IMR-90 (cell line): Measurements from ENCODE around the gene EFEMP2. TPM values are rescaled to one million over a fixed set of nuclear protein-coding genes. Genes with fewer than 3 reads are reported as not detected.

Experiments
- ATAC-seq: fragments of 200-7000 bp; cut with Tn5 transposase; 2 replicates; pipeline ENCODE4 v1.9.1; 2020; ENCODE audit warnings: low read depth, mild to moderate bottlenecking, moderate library complexity
- BruUV-seq: library from RNA; stranded (reverse); fragments of 400-500 nt; replicated peaks from 2 replicates; lab custom pipeline; 2021; lab: Mats Ljungman, UMichigan
- CTCF ChIA-PET: fragments of 300-600 bp; formaldehyde crosslinking; extraction: SDS; loops from one replicate; lab custom pipeline; 2021; ENCODE audit warnings: antibody characterized with exemption; lab: Yijun Ruan, JAX
- POLR2A ChIA-PET: fragments of 300-600 bp; sonication (Branson Sonifier 250); formaldehyde crosslinking; loops from one replicate; lab custom pipeline; 2022; ENCODE audit warnings: antibody characterized with exemption; ENCODE audit not compliant: unreplicated experiment; lab: Charles Lee
- DNase-seq: peaks from one replicate; pipeline ENCODE4 v3.0.0; 2013
- H2AFZ ChIP-seq: replicated peaks from 2 replicates; pipeline ENCODE3; 2013; ENCODE audit warnings: low read length, mild to moderate bottlenecking; ENCODE audit not compliant: poor library complexity
- H2AK5ac ChIP-seq: 2 replicates; pipeline ENCODE4 v1.6.1; 2013; ENCODE audit warnings: low read depth, low read length, inconsistent platforms
- H2AK9ac ChIP-seq: replicated peaks from 2 replicates; pipeline ENCODE3; 2013; ENCODE audit warnings: mild to moderate bottlenecking, low read depth, low read length, moderate library complexity; ENCODE audit not compliant: poor library complexity
- H2BK120ac ChIP-seq: 2 replicates; pipeline ENCODE4 v1.6.1; 2013; ENCODE audit warnings: low read depth, low read length, inconsistent platforms
- H2BK15ac ChIP-seq: 3 replicates; pipeline ENCODE4 v1.6.1; 2013; ENCODE audit warnings: low read depth, low read length, inconsistent platforms
- H2BK20ac ChIP-seq: 2 replicates; pipeline ENCODE4 v1.6.1; 2013; ENCODE audit warnings: low read depth, mild to moderate bottlenecking, inconsistent platforms, low read length, moderate library complexity
- H2BK5ac ChIP-seq: 2 replicates; pipeline ENCODE4 v1.6.1; 2013; ENCODE audit warnings: mild to moderate bottlenecking, low read depth, low read length, inconsistent platforms; ENCODE audit not compliant: poor library complexity, severe bottlenecking
- H3K14ac ChIP-seq: replicated peaks from 2 replicates; pipeline ENCODE4 v1.6.1; 2013; ENCODE audit warnings: low read depth, low read length, inconsistent platforms
- H3K18ac ChIP-seq: 2 replicates; pipeline ENCODE4 v1.6.1; 2013; ENCODE audit warnings: low read depth, low read length, control low read depth
- H3K23ac ChIP-seq: 2 replicates; pipeline ENCODE4 v1.6.1; 2013; ENCODE audit warnings: low read depth, low read length, inconsistent platforms
- H3K27ac ChIP-seq: 2 replicates; pipeline ENCODE4 v1.5.1; 2013; ENCODE audit warnings: mild to moderate bottlenecking, control low read depth, low read length; ENCODE audit not compliant: insufficient read depth
- H3K27me3 ChIP-seq: 2 replicates; pipeline ENCODE4 v1.6.1; 2013; ENCODE audit warnings: low read length; ENCODE audit not compliant: control insufficient read depth, insufficient read depth
- H3K36me3 ChIP-seq: 2 replicates; pipeline ENCODE4 v1.6.1; 2013; ENCODE audit warnings: low read length, mixed read lengths; ENCODE audit not compliant: control insufficient read depth, insufficient read depth
- H3K4ac ChIP-seq: 2 replicates; pipeline ENCODE4 v1.6.1; 2013; ENCODE audit warnings: low read depth, low read length, inconsistent platforms
- H3K4me1 ChIP-seq: 2 replicates; pipeline ENCODE4 v1.6.1; 2013; ENCODE audit warnings: low read length, mixed read lengths; ENCODE audit not compliant: control insufficient read depth, insufficient read depth
- H3K4me2 ChIP-seq: 2 replicates; pipeline ENCODE4 v1.6.1; 2013; ENCODE audit warnings: low read depth, mild to moderate bottlenecking, control low read depth, low read length, moderate library complexity
- H3K4me3 ChIP-seq: 2 replicates; pipeline ENCODE4 v1.5.1; 2013; ENCODE audit warnings: low read depth, mild to moderate bottlenecking, control low read depth, low read length, moderate library complexity; ENCODE audit not compliant: insufficient read depth
- H3K56ac ChIP-seq: 2 replicates; pipeline ENCODE4 v1.6.1; 2013; ENCODE audit warnings: low read length, inconsistent platforms; ENCODE audit not compliant: insufficient read depth; ENCODE audit errors: extremely low read depth
- H3K79me1 ChIP-seq, 2 experiments: 2 replicates each; pipeline ENCODE4 v1.6.1; 2013; ENCODE audit warnings: low read length in 2 of 2, inconsistent platforms in 1 of 2, low read depth in 1 of 2
- H3K9ac ChIP-seq: 2 replicates; pipeline ENCODE4 v1.6.1; 2013; ENCODE audit warnings: low read depth, low read length, control low read depth
- H3K9me1 ChIP-seq: 2 replicates; pipeline ENCODE4 v1.6.1; 2013; ENCODE audit warnings: low read length, inconsistent platforms; ENCODE audit not compliant: insufficient read depth
- H3K9me3 ChIP-seq: 2 replicates; pipeline ENCODE4 v1.6.1; 2013; ENCODE audit warnings: low read length; ENCODE audit not compliant: control insufficient read depth, insufficient read depth
- H4K20me1 ChIP-seq: 2 replicates; pipeline ENCODE4 v1.6.1; 2013; ENCODE audit warnings: low read length, inconsistent platforms; ENCODE audit not compliant: insufficient read depth
- H4K5ac ChIP-seq: 2 replicates; pipeline ENCODE4 v1.6.1; 2013; ENCODE audit warnings: mild to moderate bottlenecking, low read depth, low read length, control low read depth
- H4K8ac ChIP-seq, 2 experiments: 2 replicates each; pipeline ENCODE4 v1.6.1; 2013; ENCODE audit warnings: low read depth in 2 of 2, low read length in 2 of 2, control low read depth in 1 of 2, inconsistent platforms in 1 of 2
- H4K91ac ChIP-seq: 2 replicates; pipeline ENCODE4 v1.6.1; 2013; ENCODE audit warnings: low read depth, low read length, inconsistent platforms; ENCODE audit not compliant: insufficient read depth
- BHLHE40 ChIP-seq: fragments of 150-350 bp; IDR thresholded peaks from 2 replicates; pipeline ENCODE4 v1.6.1; 2016; ENCODE audit warnings: mild to moderate bottlenecking, low read depth, low read length
- CEBPB ChIP-seq: IDR thresholded peaks from 2 replicates; pipeline ENCODE4 v1.6.1; 2012; ENCODE audit warnings: low read depth, low read length, improper control_type of control experiment
- CHD1 ChIP-seq: IDR thresholded peaks from 2 replicates; pipeline ENCODE4 v1.6.1; 2012; ENCODE audit warnings: low read depth, low read length, improper control_type of control experiment
- CTCF ChIP-seq: conservative IDR thresholded peaks from 2 replicates; pipeline ENCODE4 v1.5.1; 2012; ENCODE audit warnings: mild to moderate bottlenecking, low read depth, low read length, improper control_type of control experiment
- FOS ChIP-seq: fragments of 150-350 bp; IDR thresholded peaks from 2 replicates; pipeline ENCODE4 v1.6.1; 2016; ENCODE audit warnings: low read depth, low read length
- MAFK ChIP-seq: IDR thresholded peaks from 2 replicates; pipeline ENCODE4 v1.6.1; 2012; ENCODE audit warnings: low read depth, low read length, improper control_type of control experiment
- MAZ ChIP-seq: IDR thresholded peaks from 2 replicates; pipeline ENCODE4 v1.6.1; 2012; ENCODE audit warnings: low read depth, mild to moderate bottlenecking, low read length, improper control_type of control experiment, moderate library complexity, borderline replicate concordance
- MXI1 ChIP-seq: IDR thresholded peaks from 2 replicates; pipeline ENCODE4 v1.6.1; 2012; ENCODE audit warnings: low read depth, mild to moderate bottlenecking, low read length, moderate library complexity, borderline replicate concordance
- NFE2L2 ChIP-seq: fragments of 150-350 bp; IDR thresholded peaks from 2 replicates; pipeline ENCODE4 v1.6.1; 2016; ENCODE audit warnings: low read depth, mild to moderate bottlenecking, low read length
- POLR2A ChIP-seq: IDR thresholded peaks from 2 replicates; pipeline ENCODE4 v1.6.1; 2012; ENCODE audit warnings: mild to moderate bottlenecking, low read depth, low read length
- RAD21 ChIP-seq: IDR thresholded peaks from 2 replicates; pipeline ENCODE4 v1.6.1; 2012; ENCODE audit warnings: low read length, improper control_type of control experiment
- RCOR1 ChIP-seq: IDR thresholded peaks from 2 replicates; pipeline ENCODE4 v1.6.1; 2012; ENCODE audit warnings: mild to moderate bottlenecking, low read length, improper control_type of control experiment; ENCODE audit not compliant: insufficient replicate concordance
- RFX5 ChIP-seq: IDR thresholded peaks from 2 replicates; pipeline ENCODE4 v1.8.0; 2012; ENCODE audit warnings: low read depth, mild to moderate bottlenecking, low read length, moderate library complexity
- SMC3 ChIP-seq: fragments of 150-350 bp; IDR thresholded peaks from 2 replicates; pipeline ENCODE4 v1.6.1; 2016; ENCODE audit warnings: low read depth, mild to moderate bottlenecking, antibody characterized with exemption, low read length, moderate library complexity
- USF2 ChIP-seq: fragments of 150-350 bp; IDR thresholded peaks from 2 replicates; pipeline ENCODE4 v1.6.1; 2017; ENCODE audit warnings: mild to moderate bottlenecking, antibody characterized with exemption, low read length, low read depth
- WGBS, 2 experiments: methylation state at CpG; one replicate each; pipeline versions ENCODE4 v1.1.5 to v1.1.7; 2013; ENCODE audit warnings: missing lambda C conversion rate in 2 of 2; ENCODE audit not compliant: insufficient read length in 1 of 2; ENCODE audit errors: extremely low coverage in 2 of 2; 5-methylcytosine and 5-hydroxymethylcytosine counted together
- dilution Hi-C: fragments of 300-500 bp; cut with HindIII; formaldehyde crosslinking; loops from one replicate; pipeline ENCODE4 v1.14.3; 2018; ENCODE audit warnings: low sequenced_read_pairs; ENCODE audit not compliant: unreplicated experiment
- in situ Hi-C: fragments of 300-500 bp; cut with MboI; formaldehyde crosslinking; loops from 3 replicates; pipeline ENCODE4 v1.14.3; 2019; ENCODE audit warnings: low sequenced_read_pairs, inconsistent platforms, mixed read lengths
- intact Hi-C: fragments of 100-400 bp; cut with micrococcal nuclease; formaldehyde crosslinking; loops from 2 replicates; pipeline ENCODE4 v1.10.0; 2022
- polyA plus RNA-seq, 3 experiments: library from polyadenylated mRNA; depleted of rRNA; stranded (reverse); fragments of >200 nt; gene quantifications; 2 replicates each; pipeline ENCODE4 v1.2.3, GENCODE V29; 2012; ENCODE audit warnings: low replicate concordance in 1 of 3
- total RNA-seq: library from RNA; depleted of rRNA; stranded (reverse); fragments of >200 nt; gene quantifications from 2 replicates; pipeline ENCODE4 v1.2.3, GENCODE V29; 2012

The EFEMP2 gene
- total and polyA plus RNA-seq, 2 of the 4 experiments (the other 2 are of a cell fraction) = 62.7 to 431 TPM

- peaks cover 14% of the 10 kb centered on the region for H3K4me1 ChIP-seq
- peak overlapping the region; percentile 99 for H3K23ac ChIP-seq
- peak overlapping the region; percentile 99 for H3K27ac ChIP-seq
- intact Hi-C loops (no loop called here), in situ Hi-C loops (no loop called here), dilution Hi-C loops (no loop called here)
- peak overlapping the region; percentile 51; the same call in 1 of the 2 replicates for H2BK20ac ChIP-seq
- 0 out of 2 replicates have a peak, but pooled peaks cover under 1% of the 10 kb centered on the region for H3K9me1 ChIP-seq
- H3K36me3 ChIP-seq = peaks cover 25% of the 10 kb centered on the region
- H4K91ac ChIP-seq = peak overlapping the region; percentile 99
- H3K18ac ChIP-seq = peak overlapping the region; percentile 85
- 0% methylated on average over 10 of the region's 54 CpGs; no CpG with 5 or more reads in 1 of the 2 experiments for WGBS, 2 experiments
- H3K9ac ChIP-seq = peak overlapping the region; percentile 98
- peak overlapping the region; percentile 100 for H2AK9ac ChIP-seq
- no peaks in the 10 kb centered on the region for H3K27me3 ChIP-seq
- H3K4ac ChIP-seq = peak overlapping the region; percentile 100
- H4K5ac ChIP-seq = peak overlapping the region; percentile 96
- H3K9me3 ChIP-seq = no peaks in the 10 kb centered on the region
- H3K79me1 ChIP-seq = peaks cover 15 to 42% of the 10 kb centered on the region in 2 experiments
- H2BK5ac ChIP-seq = peak overlapping the region; percentile 98
- ATAC-seq (peak; percentile 83), DNase-seq (peak; percentile 90)
- peak overlapping the region; percentile 53; the same call in 2 of the 3 replicates for H2BK15ac ChIP-seq
- no TSS peak for BruUV-seq
- H3K14ac ChIP-seq = peak overlapping the region; percentile 99
- peaks cover 13% of the 10 kb centered on the region for H4K20me1 ChIP-seq
- peak overlapping the region; percentile 89 for H3K4me3 ChIP-seq
- peak overlapping the region; percentile 100 for H2AK5ac ChIP-seq
- H3K56ac ChIP-seq = peak overlapping the region; percentile 98
- POLR2A ChIA-PET = interaction anchor here (1.1 kb wide), 2 partner anchors 14 to 162 kb away, joined by 3 to 4 read pairs; partner anchors contain the start of gene KAT5
- peak overlapping the region; percentile 81 for H2BK120ac ChIP-seq
- peak overlapping the region; percentile 91 to 94 for H4K8ac ChIP-seq
- H3K4me2 ChIP-seq = peak overlapping the region; percentile 99
- CTCF ChIA-PET = interaction anchor here (0.6 to 1.8 kb wide), 5 partner anchors 11 to 162 kb away, joined by 3 to 5 read pairs (median 3); partner anchors contain the start of genes FIBP, KAT5 and MUS81
- H2AFZ ChIP-seq = peak overlapping the region; percentile 94
- no peak for TF ChIP-seq FOS
- TF ChIP-seq RAD21 = no peak
- TF ChIP-seq RFX5 = no peak
- no peak; the same call in 1 of the 2 replicates for TF ChIP-seq BHLHE40
- no peak for TF ChIP-seq CHD1
- TF ChIP-seq MAFK = no peak
- TF ChIP-seq POLR2A = peak; percentile 53; the same call in 1 of the 2 replicates
- peak; percentile 56; the same call in 1 of the 2 replicates for TF ChIP-seq MXI1
- no peak for TF ChIP-seq RCOR1
- TF ChIP-seq NFE2L2 = no peak
- TF ChIP-seq CTCF = no peak
- TF ChIP-seq USF2 = peak; percentile 95
- peak; percentile 97 for TF ChIP-seq MAZ
- no peak for TF ChIP-seq CEBPB
- TF ChIP-seq SMC3 = no peak
Measured at GRCh38 chr11:65873318-65874156, 937 bp upstream of the EFEMP2 start.
